HAP-1 (cell line): ENCODE measurements around the gene CPT1C.

Source experiments
- DNase-seq, 2 experiments: peaks; one replicate each; pipeline ENCODE4 v3.0.0-alpha.2; 2016 to 2020; ENCODE audit warnings: low spot score in 2 of 2
- H3K27me3 ChIP-seq: fragments of 250-450 bp; sonication (Bioruptor Pico); 2 replicates; pipeline ENCODE4 v1.5.1; 2020; ENCODE audit warnings: low read depth, mild to moderate bottlenecking, moderate library complexity
- H3K36me3 ChIP-seq: fragments of 250-450 bp; sonication (Bioruptor Pico); replicated peaks from 2 replicates; pipeline ENCODE4 v1.5.1; 2020; ENCODE audit warnings: mild to moderate bottlenecking
- H3K4me1 ChIP-seq: fragments of 250-450 bp; sonication (Bioruptor Pico); 2 replicates; pipeline ENCODE4 v1.5.1; 2020; ENCODE audit warnings: mild to moderate bottlenecking
- H3K4me3 ChIP-seq: fragments of 250-450 bp; sonication (Bioruptor Pico); 2 replicates; pipeline ENCODE4 v1.5.1; 2020; ENCODE audit warnings: mild to moderate bottlenecking, moderate library complexity
- H3K9me3 ChIP-seq: fragments of 250-450 bp; sonication (Bioruptor Pico); 2 replicates; pipeline ENCODE4 v1.5.1; 2020; ENCODE audit warnings: mild to moderate bottlenecking, moderate library complexity
- in situ Hi-C: fragments of 300-500 bp; cut with MboI; formaldehyde crosslinking; loops from 3 replicates; pipeline ENCODE4 v1.14.3; 2020; ENCODE audit warnings: low sequenced_read_pairs, inconsistent platforms, mixed read lengths

CPT1C gene

DNA sequence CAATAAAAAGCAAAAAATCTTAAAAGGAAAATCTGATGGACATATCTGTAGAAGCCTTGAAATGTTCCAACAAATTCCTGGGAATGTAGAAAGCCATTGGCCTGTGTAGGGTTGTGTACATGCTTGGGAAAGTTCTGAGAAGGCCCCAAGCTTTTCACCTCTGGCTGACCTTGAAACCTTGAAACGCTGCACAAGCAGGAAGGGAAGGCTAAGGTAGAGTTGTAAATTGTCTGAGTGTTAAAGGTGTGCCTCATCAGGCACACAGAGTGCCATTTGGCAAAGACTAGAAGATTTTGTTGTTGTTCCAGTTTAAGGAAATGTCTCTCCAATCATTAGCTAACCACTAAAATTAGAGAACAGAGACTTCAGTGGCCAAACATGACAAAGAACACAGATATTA, 61.8 kb downstream of the CPT1C start:
- Histone ChIP-seq H3K4me3 (no peak overlapping the region), H3K36me3 (no peaks in the 10 kb centered on the region), H3K27me3 (no peaks in the 10 kb centered on the region), H3K9me3 (peaks cover 5% of the 10 kb centered on the region; the same call in 1 of the 2 replicates), H3K4me1 (no peaks in the 10 kb centered on the region)
- DNase-seq = no peak
- in situ Hi-C loops = no loop called here

DNA sequence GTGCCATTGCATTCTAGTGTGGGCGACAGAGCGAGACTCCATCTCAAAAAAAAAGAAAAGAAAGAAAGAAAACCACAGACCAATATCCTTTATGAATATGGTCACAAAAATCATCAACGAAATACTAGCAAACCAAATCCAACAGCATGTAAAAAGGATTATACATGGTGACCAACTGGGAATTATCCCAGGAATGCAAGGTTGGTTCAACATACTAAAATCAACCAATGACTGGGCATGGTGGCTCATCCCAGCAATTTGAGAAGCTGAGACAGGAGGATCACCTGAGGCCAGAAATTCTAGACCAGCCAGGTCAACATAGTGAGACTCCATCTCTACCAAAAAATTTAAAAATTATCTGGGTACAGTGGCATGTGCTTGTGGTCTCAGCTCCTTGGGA, 65.0 kb downstream of the CPT1C start:
- Histone ChIP-seq H3K9me3 (peaks cover 5% of the 10 kb centered on the region; the same call in 1 of the 2 replicates), H3K4me1 (no peaks in the 10 kb centered on the region), H3K36me3 (no peaks in the 10 kb centered on the region), H3K4me3 (no peak overlapping the region), H3K27me3 (no peaks in the 10 kb centered on the region)
- DNase-seq = no peak
- in situ Hi-C loops = no loop called here

DNA sequence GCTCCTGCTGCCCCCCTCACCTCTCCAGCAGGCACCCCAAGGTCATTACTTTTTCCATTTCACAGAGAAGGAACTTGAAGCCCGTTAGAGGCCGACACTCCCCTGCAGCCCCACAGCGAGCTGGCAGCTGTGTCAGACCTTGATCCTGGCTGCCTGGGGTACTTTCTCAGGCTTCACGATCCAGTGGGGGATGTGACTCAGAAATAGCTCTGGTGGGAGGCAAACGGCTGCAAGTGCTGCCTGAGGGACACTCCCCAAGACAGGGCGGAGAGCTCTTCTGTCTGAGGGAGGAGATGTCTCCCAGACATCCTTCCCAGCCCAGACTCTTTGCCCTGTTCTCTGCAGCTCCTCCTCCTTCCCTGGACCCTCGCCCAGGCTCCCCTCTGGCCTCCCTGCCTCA, 67.4 kb downstream of the CPT1C start:
- Histone ChIP-seq H3K9me3 (peaks cover 5% of the 10 kb centered on the region; the same call in 1 of the 2 replicates), H3K36me3 (no peaks in the 10 kb centered on the region), H3K4me3 (no peak overlapping the region), H3K27me3 (no peaks in the 10 kb centered on the region), H3K4me1 (no peaks in the 10 kb centered on the region)
- no peak for DNase-seq
- in situ Hi-C loops = no loop called here

DNA sequence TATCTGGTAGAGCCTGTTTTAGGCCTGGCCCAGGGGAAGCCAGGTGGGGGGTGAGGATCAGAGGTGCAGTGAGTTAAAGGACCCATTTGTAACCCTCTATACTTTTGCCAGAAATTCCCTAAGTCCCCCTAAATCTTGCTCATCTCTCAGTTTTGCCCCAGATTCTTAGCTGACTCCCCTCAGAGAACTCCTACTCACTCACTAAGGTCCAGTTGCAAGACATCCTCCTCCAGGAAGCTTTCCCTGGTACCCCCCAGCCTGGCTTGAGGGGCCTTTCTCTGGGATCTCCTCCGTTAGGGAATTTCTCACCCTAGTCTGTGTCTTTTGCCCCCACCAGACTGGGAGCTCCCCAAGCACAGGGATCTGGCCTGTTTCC, 70.3 kb downstream of the CPT1C start:
- Histone ChIP-seq H3K4me1 (peaks cover 3% of the 10 kb centered on the region; the same call in 1 of the 2 replicates), H3K27me3 (no peaks in the 10 kb centered on the region), H3K36me3 (no peaks in the 10 kb centered on the region), H3K9me3 (peaks cover under 1% of the 10 kb centered on the region; the same call in 1 of the 2 replicates), H3K4me3 (no peak overlapping the region)
- DNase-seq = no peak
- in situ Hi-C loops = no loop called here

DNA sequence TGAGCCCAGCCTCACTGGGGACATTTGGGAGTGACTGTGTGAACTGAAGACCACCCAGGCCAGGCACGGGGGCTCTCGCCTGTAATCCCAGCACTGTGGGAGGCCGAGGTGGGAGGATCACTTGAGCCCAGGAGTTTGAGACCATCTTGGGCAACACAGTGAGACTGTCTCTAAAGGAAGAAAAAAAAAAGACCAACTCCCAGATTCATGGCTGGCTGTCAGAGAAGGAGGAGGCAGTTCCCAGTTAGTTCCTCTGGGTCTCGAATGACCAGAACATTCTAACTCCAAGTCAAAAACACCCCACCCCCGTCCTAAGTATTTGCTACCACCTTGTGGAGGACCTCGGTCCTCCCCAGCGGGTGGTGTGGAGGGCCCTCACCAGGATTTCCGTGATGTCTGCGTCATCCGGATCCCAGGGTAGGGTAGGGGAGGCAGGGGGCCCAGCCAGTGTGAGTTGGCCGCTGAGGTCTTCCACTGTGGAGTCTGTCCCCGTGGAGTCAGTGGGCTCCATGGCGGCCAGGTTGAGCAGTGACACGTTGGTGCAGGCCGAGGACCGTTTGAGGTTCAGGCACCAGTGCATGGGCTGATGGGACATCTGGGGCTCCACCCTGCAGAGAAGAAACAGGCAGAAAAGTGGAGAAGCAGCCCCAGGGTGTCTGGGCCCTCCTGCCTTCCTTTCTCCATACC, 70.9 kb downstream of the CPT1C start:
- H3K4me3 ChIP-seq = no peak overlapping the region
- no peaks in the 10 kb centered on the region for H3K36me3 ChIP-seq
- H3K9me3 ChIP-seq = no peaks in the 10 kb centered on the region
- in situ Hi-C loops = no loop called here
- H3K27me3 ChIP-seq = no peaks in the 10 kb centered on the region
- peaks cover 3% of the 10 kb centered on the region; the same call in 1 of the 2 replicates for H3K4me1 ChIP-seq
- no peak for DNase-seq

DNA sequence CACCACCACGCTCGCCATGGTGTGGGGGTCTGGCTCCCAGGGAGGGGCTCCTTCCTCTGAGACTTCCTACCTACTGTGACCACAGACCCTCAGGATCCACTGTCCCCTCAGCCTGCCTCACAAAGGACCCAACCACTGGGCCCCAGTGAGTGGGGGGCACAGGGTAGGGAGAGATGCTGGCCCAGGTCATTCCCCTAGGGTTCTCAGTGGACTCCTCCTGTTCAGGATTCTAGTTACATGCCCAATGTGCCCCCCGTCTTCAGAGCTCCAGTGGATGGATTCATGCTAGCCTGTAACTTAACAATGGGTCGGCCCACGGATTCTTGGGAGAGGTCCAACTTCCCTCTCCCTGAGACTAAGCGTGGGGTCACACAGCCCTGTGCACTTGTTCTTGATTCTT, 72.3 kb downstream of the CPT1C start, which contains the start of gene TSKS:
TSS of gene TSKS (minus strand) at position 77 of the 400 bp plus-strand sequence. CDS start at position 18, 59 bp downstream.
- Histone ChIP-seq H3K36me3 (no peaks in the 10 kb centered on the region), H3K4me3 (no peak within 1 kb of the TSS), H3K9me3 (no peaks in the 10 kb centered on the region), H3K4me1 (peaks cover 5% of the 10 kb centered on the region), H3K27me3 (no peaks in the 10 kb centered on the region)
- no peak for DNase-seq
- in situ Hi-C loops = no loop called here
